NCI-H2196 (cell line): Measurements from ENCODE around the gene CSH2.

ENCODE experiments used
- DNase-seq: peaks from one replicate; lab custom pipeline; 2025; ENCODE audit not compliant: unreplicated experiment; lab: John Stamatoyannopoulos, UW

Gene CSH2

GRCh38 chr17:63835167-63835720, 38.2 kb downstream of the CSH2 start:
- DNase-seq, result no peak

- peak; percentile 73 for DNase-seq
These were observed 38.9 kb downstream of the CSH2 start for GRCh38 chr17:63834431-63835166.

- DNase-seq, result no peak
These were observed 39.6 kb downstream of the CSH2 start for GRCh38 chr17:63833741-63834373.

- no peak for DNase-seq
These were observed 40.3 kb downstream of the CSH2 start for GRCh38 chr17:63833026-63833740.

GRCh38 chr17:63832455-63832854, 41.0 kb downstream of the CSH2 start:
- no peak for DNase-seq

GRCh38 chr17:63832014-63832413, 41.5 kb downstream of the CSH2 start:
- no peak for DNase-seq

- no peak for DNase-seq
These were observed 42.0 kb downstream of the CSH2 start for GRCh38 chr17:63831505-63831904.

- DNase-seq, result no peak
These were observed 42.5 kb downstream of the CSH2 start for GRCh38 chr17:63830904-63831491.

- DNase-seq, result no peak
These were observed 43.2 kb downstream of the CSH2 start for GRCh38 chr17:63830278-63830677.

GRCh38 chr17:63828936-63829335, 44.5 kb downstream of the CSH2 start:
- DNase-seq, result no peak

GRCh38 chr17:63827801-63828221, 45.7 kb downstream of the CSH2 start:
- DNase-seq, result no peak

- DNase-seq, result peak; percentile 93
These were observed 46.3 kb downstream of the CSH2 start, which contains the start of the genes FTSJ3 and PSMC5 for GRCh38 chr17:63827002-63827800. FTSJ3 (minus strand) TSS chr17:63827663; CDS start chr17:63826902, 761 bp downstream. PSMC5 (plus strand) TSS chr17:63827431; CDS start chr17:63827491, 60 bp downstream.

GRCh38 chr17:63826468-63827001, 46.9 kb downstream of the CSH2 start:
- DNase-seq, result no peak

- DNase-seq, result no peak
These were observed 49.1 kb downstream of the CSH2 start for GRCh38 chr17:63824362-63824761.

GRCh38 chr17:63823659-63824331, 49.7 kb downstream of the CSH2 start:
- DNase-seq, result no peak

GRCh38 chr17:63822537-63822936, 50.9 kb downstream of the CSH2 start:
- no peak for DNase-seq
